ENCODE results near the gene RACK1.

The RACK1 gene

GRCh38 chr5:181193656-181194055, 50.0 kb downstream of the RACK1 start:
- DNase-seq: no peak

DNA sequence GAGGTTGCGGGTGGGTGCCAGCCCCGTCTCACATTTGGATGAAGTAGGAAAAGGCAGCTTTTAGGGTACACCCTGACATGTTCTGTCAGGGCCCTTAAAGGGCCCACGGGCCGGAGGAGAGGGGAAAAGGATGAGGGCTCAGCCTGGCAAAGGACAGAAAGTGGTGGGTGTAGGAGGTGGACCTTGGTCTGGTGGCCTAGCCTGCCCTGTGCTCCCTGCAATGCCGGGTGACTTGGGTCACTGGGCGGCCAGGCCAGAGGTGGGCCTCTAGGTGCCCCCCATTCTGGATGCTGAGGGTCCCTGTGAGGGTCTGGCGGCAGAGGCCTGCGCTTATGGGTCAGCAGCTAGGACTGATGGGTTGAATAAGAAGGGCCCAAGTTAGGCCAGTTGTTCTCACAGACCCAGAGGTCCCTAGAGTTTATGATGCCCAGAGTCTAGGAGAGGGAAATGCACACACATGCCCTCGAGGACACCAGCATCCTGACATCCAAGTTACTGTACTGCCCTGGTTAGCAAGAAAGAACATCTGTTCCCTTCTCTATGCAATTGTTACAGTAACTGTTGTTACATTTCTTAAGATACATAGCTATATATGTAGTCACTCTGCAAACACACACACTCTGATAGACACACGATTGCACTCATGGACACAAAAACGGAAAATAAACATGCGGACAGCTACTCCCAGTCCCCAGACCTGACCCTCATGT, 51.2 kb downstream of the RACK1 start:
- no peak for DNase-seq

- peak; percentile 98 to 99 for DNase-seq
Measured at GRCh38 chr5:181191526-181192336, 52.0 kb downstream of the RACK1 start.

DNA sequence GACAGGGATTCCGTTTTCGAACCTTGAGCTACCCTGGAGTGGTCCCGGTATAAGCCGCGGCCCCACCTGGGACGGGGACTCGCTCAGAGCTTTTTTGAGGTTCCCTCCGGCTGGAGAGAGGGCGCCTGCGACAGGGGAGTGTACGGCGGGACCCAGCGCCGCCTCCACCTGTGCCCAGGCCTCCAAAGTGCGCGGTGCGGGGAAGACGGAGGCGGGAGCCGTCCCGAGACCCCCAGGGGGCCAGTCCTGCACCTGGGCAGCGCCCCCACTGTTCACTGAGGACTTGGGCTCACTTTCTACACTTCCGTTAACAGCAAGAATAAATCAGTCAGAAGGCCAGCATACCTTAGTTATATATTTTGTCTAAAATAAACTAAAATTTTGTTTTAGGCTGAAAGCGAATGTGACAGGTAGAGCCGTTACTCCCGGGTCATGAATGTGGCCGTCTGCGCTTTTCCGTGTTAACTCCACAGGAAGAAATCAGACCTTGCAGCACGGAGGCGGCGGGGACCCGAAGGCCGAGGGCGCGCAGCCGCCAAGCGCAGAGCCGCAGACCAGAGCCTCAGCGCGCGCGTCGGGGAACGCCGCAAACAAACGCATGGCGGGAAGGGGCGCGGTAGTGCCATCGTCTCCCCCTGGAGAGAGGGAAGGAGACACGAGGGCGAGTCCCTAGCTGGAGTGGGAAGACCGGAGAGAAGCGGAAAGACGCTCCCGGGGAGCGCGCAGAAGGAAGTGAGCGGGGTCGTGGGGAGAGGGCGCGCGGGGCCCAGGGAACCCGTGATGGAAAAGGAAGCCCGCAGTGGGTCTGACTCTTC, 52.8 kb downstream of the RACK1 start:
- DNase-seq: peak; percentile 70 to 77

- DNase-seq: peak; percentile 70 to 78
Measured at GRCh38 chr5:181189962-181190710, 53.6 kb downstream of the RACK1 start.

GRCh38 chr5:181189363-181189961, 54.2 kb downstream of the RACK1 start:
- DNase-seq: peak; percentile 70 to 74

GRCh38 chr5:181188700-181189362, 54.9 kb downstream of the RACK1 start:
- peak; percentile 89 to 94 for DNase-seq

DNA sequence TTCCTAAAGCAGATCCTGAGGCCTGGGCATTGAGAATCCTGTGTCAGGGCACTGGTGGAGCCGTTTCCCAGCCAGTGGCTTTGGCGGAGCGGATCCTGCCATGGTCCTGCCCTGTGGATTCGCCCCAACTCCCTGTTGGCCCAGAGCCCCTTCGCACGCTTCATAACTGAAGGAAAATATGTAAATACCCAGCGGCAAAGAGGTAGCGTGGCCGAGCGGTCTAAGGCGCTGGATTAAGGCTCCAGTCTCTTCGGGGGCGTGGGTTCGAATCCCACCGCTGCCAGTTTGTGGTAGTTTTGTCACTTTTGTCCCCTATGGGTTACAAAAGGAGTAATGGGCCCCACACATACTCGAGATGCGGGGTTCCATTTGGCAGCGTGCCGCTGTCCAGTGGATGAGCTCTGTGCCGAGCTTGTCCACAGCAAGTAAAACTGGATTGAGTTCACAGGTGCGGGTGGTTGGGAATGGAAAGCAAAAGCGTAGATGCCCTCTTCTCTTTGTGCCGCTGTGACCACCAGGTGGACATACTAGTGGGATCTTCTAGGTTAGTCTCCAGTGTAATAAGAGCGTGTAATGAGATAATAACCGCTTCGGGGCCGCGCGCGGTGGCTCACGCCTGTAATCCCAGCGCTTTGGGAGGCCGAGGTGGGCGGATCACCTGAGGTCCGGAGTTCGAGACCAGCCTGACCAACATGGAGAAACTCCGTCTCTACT, 56.0 kb downstream of the RACK1 start:
- peak; percentile 87 to 91 for DNase-seq

DNA sequence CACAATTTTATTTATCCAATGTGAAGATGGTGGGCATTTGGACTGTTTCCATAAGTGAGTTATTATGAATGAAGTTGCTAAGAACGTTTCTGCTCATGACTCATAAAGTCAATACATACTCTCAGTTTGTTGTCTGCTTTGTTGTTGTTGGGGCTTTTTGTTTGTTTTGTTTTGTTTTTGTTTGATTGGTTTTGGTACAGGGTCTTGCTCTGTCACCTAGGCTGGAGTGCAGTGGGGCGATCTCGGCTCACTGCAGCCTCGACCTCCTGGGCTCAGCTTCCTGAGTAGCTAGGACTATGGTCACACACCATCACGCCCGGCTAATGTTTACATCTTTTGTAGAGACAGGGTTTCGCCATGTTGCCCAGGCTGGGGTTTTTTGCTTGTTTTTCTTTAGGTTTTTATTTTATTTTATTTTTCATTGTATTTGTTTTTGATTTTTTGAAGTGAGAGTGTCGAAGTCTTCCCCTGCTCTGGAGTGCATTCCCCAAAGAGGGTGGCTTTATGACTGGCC, 56.7 kb downstream of the RACK1 start:
- no peak for DNase-seq
